Measurements from ENCODE around the gene FBXO47.
"Not testable (repeated sequence)": the region's sequence is repeated elsewhere in the genome, so short reads cannot be mapped to it uniquely, and the experiment has no call there.

Gene FBXO47

GRCh38 chr17:38980490-38981217, 13.5 kb upstream of the FBXO47 start:
- no peak for DNase-seq (ENCODE audit: low read depth, low spot score)

- no peak for DNase-seq (ENCODE audit: low read depth, low spot score)
Observed at GRCh38 chr17:38978180-38978579, 11.0 kb upstream of the FBXO47 start.

GRCh38 chr17:38976187-38976551, 9.0 kb upstream of the FBXO47 start:
- not testable (repeated sequence) for DNase-seq (ENCODE audit: low read depth, low spot score)

- DNase-seq (ENCODE audit: low read depth, low spot score), result no peak
Observed at GRCh38 chr17:38970804-38971203, 3.6 kb upstream of the FBXO47 start.

- no peak for DNase-seq (ENCODE audit: low read depth, low spot score)
Observed at GRCh38 chr17:38970128-38970527, 2.9 kb upstream of the FBXO47 start.

GRCh38 chr17:38969281-38969680, 2.1 kb upstream of the FBXO47 start:
- DNase-seq (ENCODE audit: low read depth, low spot score), result no peak

GRCh38 chr17:38961413-38961812, 5.8 kb downstream of the FBXO47 start:
- no peak for DNase-seq (ENCODE audit: low read depth, low spot score)

- no peak for DNase-seq (ENCODE audit: low read depth, low spot score)
Observed at GRCh38 chr17:38960402-38960801, 6.8 kb downstream of the FBXO47 start.

- no peak for DNase-seq (ENCODE audit: low read depth, low spot score)
Observed at GRCh38 chr17:38959508-38959907, 7.7 kb downstream of the FBXO47 start.

GRCh38 chr17:38958756-38959155, 8.4 kb downstream of the FBXO47 start:
- DNase-seq (ENCODE audit: low read depth, low spot score), result no peak

- no peak for DNase-seq (ENCODE audit: low read depth, low spot score)
Observed at GRCh38 chr17:38958326-38958725, 8.9 kb downstream of the FBXO47 start.

- DNase-seq (ENCODE audit: low read depth, low spot score), result not testable (repeated sequence)
Observed at GRCh38 chr17:38953800-38954199, 13.4 kb downstream of the FBXO47 start.

- DNase-seq (ENCODE audit: low read depth, low spot score), result no peak
Observed at GRCh38 chr17:38947189-38947588, 20.0 kb downstream of the FBXO47 start.

GRCh38 chr17:38943607-38944006, 23.6 kb downstream of the FBXO47 start:
- DNase-seq (ENCODE audit: low read depth, low spot score), result no peak

GRCh38 chr17:38942696-38943334, 24.4 kb downstream of the FBXO47 start:
- no peak for DNase-seq (ENCODE audit: low read depth, low spot score)

GRCh38 chr17:38940404-38940803, 26.8 kb downstream of the FBXO47 start:
- no peak for DNase-seq (ENCODE audit: low read depth, low spot score)

GRCh38 chr17:38939987-38940386, 27.2 kb downstream of the FBXO47 start:
- DNase-seq (ENCODE audit: low read depth, low spot score), result no peak

GRCh38 chr17:38933962-38934361, 33.2 kb downstream of the FBXO47 start:
- not testable (repeated sequence) for DNase-seq (ENCODE audit: low read depth, low spot score)

- not testable (repeated sequence) for DNase-seq (ENCODE audit: low read depth, low spot score)
Observed at GRCh38 chr17:38930782-38931181, 36.4 kb downstream of the FBXO47 start.

GRCh38 chr17:38926293-38927070, 40.7 kb downstream of the FBXO47 start:
- no peak for DNase-seq (ENCODE audit: low read depth, low spot score)

- DNase-seq (ENCODE audit: low read depth, low spot score), result no peak
Observed at GRCh38 chr17:38925263-38925995, 41.8 kb downstream of the FBXO47 start, which contains the start of gene LASP1NB. LASP1NB (plus strand) TSS chr17:38925614.

Measured in activated CD4-positive, CD25-positive, alpha-beta regulatory T cell treated with anti-CD3 and anti-CD28 coated beads, Interleukin-2, amount 50 U/mL, for 16 hours (primary cell).